PC-3 (cell line): Measurements from ENCODE around the gene SERINC2. TPM values are rescaled to one million over a fixed set of nuclear protein-coding genes. Genes with fewer than 3 reads are reported as not detected.
A peak's percentile ranks its signal among the peaks of the same experiment; 100 is the strongest.

Source experiments
- ATAC-seq: fragments of 200-7000 bp; cut with Tn5 transposase; 2 replicates; pipeline ENCODE4 v1.9.1; 2020; ENCODE audit warnings: mild to moderate bottlenecking, moderate library complexity
- BruUV-seq: library from RNA; stranded (reverse); fragments of 400-500 nt; replicated peaks from 2 replicates; lab custom pipeline; 2021; lab: Mats Ljungman, UMichigan
- CTCF ChIA-PET: fragments of 300-600 bp; sonication (Branson Sonifier 250); formaldehyde crosslinking; loops from one replicate; lab custom pipeline; 2022; ENCODE audit warnings: antibody characterized with exemption; lab: Charles Lee
- POLR2A ChIA-PET: fragments of 300-600 bp; sonication (Branson Sonifier 250); formaldehyde crosslinking; loops from one replicate; lab custom pipeline; 2022; ENCODE audit warnings: antibody characterized with exemption; ENCODE audit not compliant: unreplicated experiment; lab: Charles Lee
- DNase-seq: peaks from one replicate; pipeline ENCODE4 v3.0.0-alpha.2; 2015
- H2AFZ ChIP-seq: fragments of 300-600 bp; sonication (generic); 2 replicates; pipeline ENCODE4 v1.6.0; 2016; ENCODE audit warnings: antibody characterized with exemption, low read length
- H3F3A ChIP-seq: fragments of 300-600 bp; sonication (generic); one replicate; pipeline ENCODE4 v1.6.0; 2017; ENCODE audit warnings: antibody characterized with exemption, low read length, control low read depth, mild to moderate bottlenecking; ENCODE audit not compliant: unreplicated experiment
- H3K27ac ChIP-seq: fragments of 300-600 bp; sonication (generic); 2 replicates; pipeline ENCODE4 v1.5.1; 2016; ENCODE audit warnings: mild to moderate bottlenecking, low read length
- H3K27me3 ChIP-seq: fragments of 300-600 bp; sonication (generic); 2 replicates; pipeline ENCODE4 v1.6.1; 2016; ENCODE audit warnings: low read length, mixed read lengths
- H3K36me3 ChIP-seq: fragments of 300-600 bp; sonication (generic); 2 replicates; pipeline ENCODE4 v1.6.1; 2016; ENCODE audit warnings: low read depth, mixed run types, low read length, mixed read lengths
- H3K4me1 ChIP-seq: fragments of 300-600 bp; sonication (generic); 2 replicates; pipeline ENCODE4 v1.5.1; 2016; ENCODE audit warnings: low read length; ENCODE audit not compliant: insufficient read depth
- H3K4me2 ChIP-seq: fragments of 300-600 bp; sonication (generic); 2 replicates; pipeline ENCODE4 v1.6.0; 2016; ENCODE audit warnings: low read length
- H3K4me3 ChIP-seq: fragments of 300-600 bp; sonication (generic); 2 replicates; pipeline ENCODE4 v1.5.1; 2016; ENCODE audit warnings: mild to moderate bottlenecking, low read length, mixed read lengths
- H3K79me2 ChIP-seq: fragments of 300-600 bp; sonication (generic); 2 replicates; pipeline ENCODE4 v1.6.1; 2017; ENCODE audit warnings: low read length, mixed read lengths
- H3K9ac ChIP-seq: fragments of 300-600 bp; sonication (generic); 2 replicates; pipeline ENCODE4 v1.6.0; 2016; ENCODE audit warnings: mild to moderate bottlenecking, low read length
- H3K9me2 ChIP-seq: fragments of 300-600 bp; sonication (generic); replicated peaks from 2 replicates; pipeline ENCODE4 v1.6.1; 2016; ENCODE audit warnings: mixed run types, low read length, mixed read lengths
- H3K9me3 ChIP-seq: fragments of 300-600 bp; sonication (generic); 2 replicates; pipeline ENCODE4 v1.6.1; 2016; ENCODE audit warnings: low read length, mixed read lengths
- H4K20me1 ChIP-seq: fragments of 300-600 bp; sonication (generic); 2 replicates; pipeline ENCODE4 v1.6.1; 2016; ENCODE audit warnings: low read length, mixed read lengths
- EZH2 ChIP-seq: fragments of 300-600 bp; sonication (generic); IDR thresholded peaks from one replicate; pipeline ENCODE4 v1.6.1; 2017; ENCODE audit warnings: antibody characterized with exemption, mild to moderate bottlenecking, low read length; ENCODE audit not compliant: unreplicated experiment
- EZH2phosphoT487 ChIP-seq: fragments of 300-600 bp; sonication (generic); IDR thresholded peaks from 2 replicates; pipeline ENCODE4 v1.6.1; 2018; ENCODE audit warnings: mild to moderate bottlenecking, antibody characterized with exemption, low read length, borderline replicate concordance
- intact Hi-C: fragments of 100-400 bp; cut with micrococcal nuclease; formaldehyde crosslinking; loops from 2 replicates; pipeline ENCODE4 v1.9.0; 2023
- total RNA-seq: library from RNA; depleted of rRNA; stranded (reverse); fragments of >200 nt; gene quantifications from 2 replicates; pipeline ENCODE4 v1.2.3, GENCODE V29; 2014
- TF ChIP-seq, protein P1 (sequence below): fragments of 300-600 bp; sonication (generic); conservative IDR thresholded peaks from 2 replicates; pipeline ENCODE4 v1.5.1; 2017; ENCODE audit warnings: antibody characterized with exemption, low read depth, mild to moderate bottlenecking, low read length

SERINC2 gene
- total RNA-seq, 1 experiment from 2014 or later, result 51.5 TPM

DNA sequence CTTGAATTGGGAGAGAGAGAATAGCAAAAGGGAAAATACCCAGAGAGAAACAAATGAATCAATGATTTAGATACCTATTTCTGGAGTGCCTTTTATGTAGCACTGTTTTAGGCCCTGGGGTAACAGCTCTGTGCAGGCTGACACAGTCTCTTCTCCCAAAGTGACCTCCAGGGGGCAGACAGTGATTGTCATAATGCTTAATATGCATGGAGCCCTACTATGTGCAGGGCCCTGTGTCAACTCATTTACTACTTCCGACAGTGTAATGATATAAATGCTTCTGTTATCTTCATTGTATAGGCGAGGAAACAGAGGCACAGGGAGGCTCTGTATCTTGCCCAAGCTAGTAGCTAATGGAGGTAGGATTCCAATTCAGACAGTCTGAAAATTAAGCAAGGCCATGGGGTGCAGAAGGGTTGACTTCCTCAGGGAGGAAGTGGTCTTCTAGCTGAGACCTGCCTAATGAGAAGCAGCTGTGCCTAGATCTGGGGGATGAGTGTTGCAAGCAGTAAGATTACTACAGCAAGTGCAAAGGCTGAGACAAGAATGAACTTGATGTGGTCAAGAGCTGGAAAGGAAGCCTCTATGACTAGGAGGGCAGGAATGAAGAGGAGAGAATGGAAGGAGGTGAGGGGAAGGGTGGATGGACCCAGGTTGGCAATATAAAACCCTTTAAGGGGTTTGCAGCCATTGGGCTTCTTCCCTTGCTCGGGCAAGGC, 16.2 kb upstream of the SERINC2 start:
- POLR2A ChIA-PET, result no interaction called here
- H3K9me2 ChIP-seq, result no peaks in the 10 kb centered on the region
- H3K4me3 ChIP-seq, result no peak overlapping the region
- BruUV-seq, result no TSS peak
- H2AFZ ChIP-seq, result no peak overlapping the region
- H3F3A ChIP-seq, result no peaks in the 10 kb centered on the region
- H3K9ac ChIP-seq, result no peak overlapping the region
- no peaks in the 10 kb centered on the region for H3K9me3 ChIP-seq
- H3K4me1 ChIP-seq, result peaks cover 4% of the 10 kb centered on the region; the same call in 1 of the 2 replicates
- TF ChIP-seq, protein P1, sequence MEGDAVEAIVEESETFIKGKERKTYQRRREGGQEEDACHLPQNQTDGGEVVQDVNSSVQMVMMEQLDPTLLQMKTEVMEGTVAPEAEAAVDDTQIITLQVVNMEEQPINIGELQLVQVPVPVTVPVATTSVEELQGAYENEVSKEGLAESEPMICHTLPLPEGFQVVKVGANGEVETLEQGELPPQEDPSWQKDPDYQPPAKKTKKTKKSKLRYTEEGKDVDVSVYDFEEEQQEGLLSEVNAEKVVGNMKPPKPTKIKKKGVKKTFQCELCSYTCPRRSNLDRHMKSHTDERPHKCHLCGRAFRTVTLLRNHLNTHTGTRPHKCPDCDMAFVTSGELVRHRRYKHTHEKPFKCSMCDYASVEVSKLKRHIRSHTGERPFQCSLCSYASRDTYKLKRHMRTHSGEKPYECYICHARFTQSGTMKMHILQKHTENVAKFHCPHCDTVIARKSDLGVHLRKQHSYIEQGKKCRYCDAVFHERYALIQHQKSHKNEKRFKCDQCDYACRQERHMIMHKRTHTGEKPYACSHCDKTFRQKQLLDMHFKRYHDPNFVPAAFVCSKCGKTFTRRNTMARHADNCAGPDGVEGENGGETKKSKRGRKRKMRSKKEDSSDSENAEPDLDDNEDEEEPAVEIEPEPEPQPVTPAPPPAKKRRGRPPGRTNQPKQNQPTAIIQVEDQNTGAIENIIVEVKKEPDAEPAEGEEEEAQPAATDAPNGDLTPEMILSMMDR, result peak; percentile 65
- TF ChIP-seq EZH2phosphoT487, result no peak
- no peak overlapping the region for H3K27ac ChIP-seq
- CTCF ChIA-PET, result interaction anchor here (1.0 kb wide), 2 partner anchors 135 to 152 kb away, joined by 3 to 4 read pairs; no protein-coding TSS in a partner anchor
- ATAC-seq, result no peak
- intact Hi-C loops, result no loop called here
- H3K36me3 ChIP-seq, result no peaks in the 10 kb centered on the region
- H3K79me2 ChIP-seq, result no peaks in the 10 kb centered on the region
- DNase-seq, result no peak
- no peak overlapping the region for H3K4me2 ChIP-seq
- no peaks in the 10 kb centered on the region for H3K27me3 ChIP-seq
- no peaks in the 10 kb centered on the region for H4K20me1 ChIP-seq

DNA sequence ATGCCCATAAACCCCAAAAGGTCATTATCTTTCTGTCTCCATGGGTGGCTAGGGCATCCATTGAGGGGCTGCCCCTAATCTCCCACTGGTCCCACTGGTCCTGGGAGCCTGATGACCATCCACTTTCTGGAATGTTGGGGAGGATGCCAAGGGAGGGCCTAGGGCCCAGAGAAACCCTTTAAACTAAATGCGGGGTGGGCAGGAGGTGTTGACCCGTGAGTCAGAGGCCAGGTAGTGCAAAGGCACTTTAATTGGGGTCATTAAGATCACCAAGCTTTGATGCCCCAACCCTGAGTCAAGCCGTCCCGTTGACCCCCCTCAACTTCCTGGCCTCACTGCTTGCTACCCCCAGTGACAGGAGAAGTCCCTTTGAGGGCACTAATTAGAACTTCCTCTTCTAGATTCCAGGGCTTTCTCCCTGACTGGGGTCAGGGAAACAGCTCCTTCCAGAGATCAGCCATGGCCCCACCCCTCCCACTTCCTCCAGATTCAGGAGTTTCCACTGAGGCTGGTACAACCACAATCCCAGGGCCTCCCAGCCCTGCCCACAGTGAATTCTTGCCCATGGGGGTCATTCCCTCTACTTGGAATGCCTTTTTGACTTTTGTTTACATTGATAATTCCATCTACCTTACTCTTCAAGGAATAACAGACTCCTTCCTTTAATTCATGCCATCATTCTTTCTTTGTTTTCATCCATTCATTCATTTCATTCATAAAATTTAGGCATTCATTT, 15.5 kb upstream of the SERINC2 start:
- no peak overlapping the region for H3K4me2 ChIP-seq
- DNase-seq, result no peak
- H4K20me1 ChIP-seq, result no peaks in the 10 kb centered on the region
- no peak overlapping the region for H3K9ac ChIP-seq
- intact Hi-C loops, result no loop called here
- H3K9me2 ChIP-seq, result no peaks in the 10 kb centered on the region
- H3K9me3 ChIP-seq, result no peaks in the 10 kb centered on the region
- ChIA-PET CTCF (interaction anchor here (1.0 kb wide), 1 partner anchor 134 kb away, joined by 3 read pairs; no protein-coding TSS in a partner anchor), POLR2A (no interaction called here)
- H3K4me1 ChIP-seq, result peaks cover 4% of the 10 kb centered on the region; the same call in 1 of the 2 replicates
- H3K4me3 ChIP-seq, result no peak overlapping the region
- no peaks in the 10 kb centered on the region for H3K36me3 ChIP-seq
- no peak for ATAC-seq
- BruUV-seq, result no TSS peak
- TF ChIP-seq EZH2, result no peak
- no peak for TF ChIP-seq EZH2phosphoT487
- TF ChIP-seq, protein P1, result no peak
- H3K79me2 ChIP-seq, result no peaks in the 10 kb centered on the region
- H3K27ac ChIP-seq, result no peak overlapping the region
- no peak overlapping the region for H2AFZ ChIP-seq
- H3K27me3 ChIP-seq, result no peaks in the 10 kb centered on the region
- H3F3A ChIP-seq, result no peaks in the 10 kb centered on the region
